ENCODE measurements around the gene MATCAP1. TPM values are rescaled to one million over a fixed set of nuclear protein-coding genes. Genes with fewer than 3 reads are reported as not detected.

Gene MATCAP1
- polyA plus RNA-seq, 1 experiment: 13.1 TPM

- no peak overlapping the region for H3K4me3 ChIP-seq (ENCODE audit: low read depth, low read length)
- TF ChIP-seq, protein P1, sequence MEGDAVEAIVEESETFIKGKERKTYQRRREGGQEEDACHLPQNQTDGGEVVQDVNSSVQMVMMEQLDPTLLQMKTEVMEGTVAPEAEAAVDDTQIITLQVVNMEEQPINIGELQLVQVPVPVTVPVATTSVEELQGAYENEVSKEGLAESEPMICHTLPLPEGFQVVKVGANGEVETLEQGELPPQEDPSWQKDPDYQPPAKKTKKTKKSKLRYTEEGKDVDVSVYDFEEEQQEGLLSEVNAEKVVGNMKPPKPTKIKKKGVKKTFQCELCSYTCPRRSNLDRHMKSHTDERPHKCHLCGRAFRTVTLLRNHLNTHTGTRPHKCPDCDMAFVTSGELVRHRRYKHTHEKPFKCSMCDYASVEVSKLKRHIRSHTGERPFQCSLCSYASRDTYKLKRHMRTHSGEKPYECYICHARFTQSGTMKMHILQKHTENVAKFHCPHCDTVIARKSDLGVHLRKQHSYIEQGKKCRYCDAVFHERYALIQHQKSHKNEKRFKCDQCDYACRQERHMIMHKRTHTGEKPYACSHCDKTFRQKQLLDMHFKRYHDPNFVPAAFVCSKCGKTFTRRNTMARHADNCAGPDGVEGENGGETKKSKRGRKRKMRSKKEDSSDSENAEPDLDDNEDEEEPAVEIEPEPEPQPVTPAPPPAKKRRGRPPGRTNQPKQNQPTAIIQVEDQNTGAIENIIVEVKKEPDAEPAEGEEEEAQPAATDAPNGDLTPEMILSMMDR (IDR thresholded peaks at IDR 0.05; ENCODE audit: insufficient read depth, low read depth, low read length): no peak
- H3K27me3 ChIP-seq (ENCODE audit: control insufficient read depth, insufficient read depth, low read length): no peaks in the 10 kb centered on the region
- POLR2A ChIA-PET: no interaction called here
- H3K36me3 ChIP-seq (ENCODE audit: control insufficient read depth, insufficient read depth, low read length): peaks cover 22% of the 10 kb centered on the region
- no peak for DNase-seq (ENCODE audit: low read depth)
- CTCF ChIA-PET: interaction anchor here (1.7 kb wide), 1 partner anchor 130 kb away, joined by 5 read pairs; no protein-coding TSS in a partner anchor
Observed at GRCh38 chr16:67148221-67148620, 35.5 kb downstream of the MATCAP1 start.

- TF ChIP-seq, protein P1 (IDR thresholded peaks at IDR 0.05; ENCODE audit: insufficient read depth, low read depth, low read length): no peak
- H3K4me3 ChIP-seq (ENCODE audit: low read depth, low read length): no peak overlapping the region
- ChIA-PET POLR2A (interaction anchor here (0.6 kb wide), 1 partner anchor 103 kb away, joined by 4 read pairs; no protein-coding TSS in a partner anchor), CTCF (interaction anchor here (0.5 to 0.8 kb wide), 2 partner anchors 46 to 62 kb away, joined by 3 to 4 read pairs; no protein-coding TSS in a partner anchor)
- H3K27me3 ChIP-seq (ENCODE audit: control insufficient read depth, insufficient read depth, low read length): no peaks in the 10 kb centered on the region
- no peak for DNase-seq (ENCODE audit: low read depth)
- peaks cover 25% of the 10 kb centered on the region for H3K36me3 ChIP-seq (ENCODE audit: control insufficient read depth, insufficient read depth, low read length)
Observed at GRCh38 chr16:67147437-67148140, 36.2 kb downstream of the MATCAP1 start.

- TF ChIP-seq, protein P1 (IDR thresholded peaks at IDR 0.05; ENCODE audit: insufficient read depth, low read depth, low read length): no peak
- Histone ChIP-seq H3K4me3 (ENCODE audit: low read depth, low read length) (no peak overlapping the region), H3K36me3 (ENCODE audit: control insufficient read depth, insufficient read depth, low read length) (peaks cover 30% of the 10 kb centered on the region), H3K27me3 (ENCODE audit: control insufficient read depth, insufficient read depth, low read length) (no peaks in the 10 kb centered on the region)
- ChIA-PET CTCF (interaction anchor here (0.8 to 3.2 kb wide), 2 partner anchors 9 to 45 kb away, joined by 3 to 14 read pairs; no protein-coding TSS in a partner anchor), POLR2A (interaction anchor here (1.0 kb wide), 1 partner anchor 129 kb away, joined by 3 read pairs; no protein-coding TSS in a partner anchor)
- DNase-seq (ENCODE audit: low read depth): no peak
Observed at GRCh38 chr16:67146523-67147357, 37.0 kb downstream of the MATCAP1 start.

GRCh38 chr16:67145746-67146145, 38.0 kb downstream of the MATCAP1 start:
- CTCF ChIA-PET: interaction anchor here (1.2 to 3.2 kb wide), 3 partner anchors 10 to 128 kb away, joined by 3 to 14 read pairs (median 12); no protein-coding TSS in a partner anchor
- H3K36me3 ChIP-seq (ENCODE audit: control insufficient read depth, insufficient read depth, low read length): peaks cover 36% of the 10 kb centered on the region

More at GRCh38 chr16:67145746-67146145, 38.0 kb downstream of the MATCAP1 start:
- TF ChIP-seq, protein P1 (IDR thresholded peaks at IDR 0.05; ENCODE audit: insufficient read depth, low read depth, low read length): no peak
- POLR2A ChIA-PET: no interaction called here
- DNase-seq (ENCODE audit: low read depth): no peak
- Histone ChIP-seq H3K4me3 (ENCODE audit: low read depth, low read length) (no peak overlapping the region), H3K27me3 (ENCODE audit: control insufficient read depth, insufficient read depth, low read length) (no peaks in the 10 kb centered on the region)

All from BJ (cell line).